Activated CD8-positive, alpha-beta memory T cell treated with anti-CD3 and anti-CD28 coated beads, Interleukin-2, amount 50 U/mL, for 48 hours (primary cell): ENCODE measurements around the gene KPNA4.
"Not testable (repeated sequence)": the region's sequence is repeated elsewhere in the genome, so short reads cannot be mapped to it uniquely, and the experiment has no call there.

Experiments used
- DNase-seq: peaks from one replicate; pipeline ENCODE4 v3.0.0-alpha.2; 2020

KPNA4 gene

GRCh38 chr3:160565442-160566403 is at the start of gene KPNA4:
Gene KPNA4 (minus strand): TSS chr3:160565571. CDS start chr3:160565282, 289 bp downstream.
- DNase-seq, result peak; percentile 96

DNA sequence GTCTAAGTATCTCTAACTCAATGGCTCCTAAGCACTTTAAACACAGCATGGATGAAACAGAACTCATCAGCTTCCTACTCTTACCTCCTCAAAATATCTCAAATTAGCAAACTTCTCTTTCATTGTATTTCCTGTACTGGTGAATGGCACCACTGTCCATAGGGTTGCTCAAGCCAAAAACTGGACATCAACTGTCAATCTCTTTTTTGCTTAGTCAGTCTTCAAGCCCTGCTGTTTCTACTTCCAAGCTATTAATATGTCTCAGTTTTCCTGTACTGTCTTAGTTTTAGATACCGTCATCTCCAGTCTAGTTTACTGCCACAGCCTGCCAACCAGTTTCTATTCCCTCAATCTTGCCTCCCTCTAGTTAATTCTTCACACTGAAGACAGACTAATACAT is 48.3 kb upstream of the KPNA4 start:
- no peak for DNase-seq

DNA sequence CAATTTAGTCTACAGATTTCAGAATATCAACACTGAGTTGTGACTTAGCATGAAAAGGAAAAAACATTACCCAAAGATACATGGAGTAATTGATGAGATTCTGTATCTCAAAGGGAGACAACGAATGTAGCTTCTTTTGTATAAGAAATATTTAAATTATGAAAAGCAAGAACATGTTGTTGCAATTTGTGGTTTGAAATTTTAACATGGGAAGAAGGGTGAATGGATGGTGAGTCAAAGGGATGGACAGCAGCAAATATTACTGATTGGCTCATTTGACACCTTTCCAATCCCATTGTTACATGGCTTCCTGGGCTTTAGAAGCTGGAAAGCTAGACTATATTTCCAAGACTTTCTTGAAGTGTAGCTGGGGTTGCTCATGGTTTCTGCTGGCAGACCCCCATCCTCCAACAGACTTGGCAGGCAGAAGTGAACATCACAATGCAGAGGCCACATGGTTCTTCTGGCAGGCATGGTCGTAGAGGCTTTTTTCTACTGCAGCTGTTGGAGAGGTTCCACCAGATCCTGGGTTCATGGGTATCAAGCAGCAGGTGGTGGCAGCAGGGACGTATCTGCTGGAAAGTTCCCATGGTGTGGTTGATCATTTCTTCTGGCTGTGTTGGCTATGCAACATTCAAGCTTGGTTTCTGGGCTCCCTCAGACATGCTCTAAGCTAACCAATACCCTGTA is 47.2 kb upstream of the KPNA4 start:
- no peak for DNase-seq

- DNase-seq, result no peak
Measured at GRCh38 chr3:160611141-160611540, 45.8 kb upstream of the KPNA4 start.

- no peak for DNase-seq
Measured at GRCh38 chr3:160608870-160609269, 43.5 kb upstream of the KPNA4 start.

GRCh38 chr3:160607826-160608225 is 42.5 kb upstream of the KPNA4 start:
- DNase-seq, result no peak

GRCh38 chr3:160605315-160605714 is 39.9 kb upstream of the KPNA4 start:
- no peak for DNase-seq

DNA sequence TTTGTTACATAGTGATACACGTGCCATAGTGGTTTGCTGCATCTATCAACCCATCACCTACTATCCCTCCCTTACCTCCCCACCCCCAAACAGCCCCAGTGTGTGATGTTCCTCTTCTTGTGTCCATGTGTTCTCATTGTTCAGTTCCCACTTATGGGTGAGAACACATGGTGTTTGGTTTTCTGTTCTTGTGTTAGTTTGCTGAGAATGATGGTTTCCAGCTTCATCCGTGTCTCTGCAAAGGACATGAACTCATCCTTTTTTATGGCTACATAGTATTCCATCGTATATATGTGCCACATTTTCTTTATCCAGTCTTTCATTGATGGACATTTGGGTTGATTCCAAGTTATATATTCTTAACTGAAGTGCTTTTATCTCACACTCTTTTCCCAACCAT is 38.5 kb upstream of the KPNA4 start:
- DNase-seq, result not testable (repeated sequence)

- DNase-seq, result no peak
Measured at GRCh38 chr3:160602259-160602658, 36.9 kb upstream of the KPNA4 start.

DNA sequence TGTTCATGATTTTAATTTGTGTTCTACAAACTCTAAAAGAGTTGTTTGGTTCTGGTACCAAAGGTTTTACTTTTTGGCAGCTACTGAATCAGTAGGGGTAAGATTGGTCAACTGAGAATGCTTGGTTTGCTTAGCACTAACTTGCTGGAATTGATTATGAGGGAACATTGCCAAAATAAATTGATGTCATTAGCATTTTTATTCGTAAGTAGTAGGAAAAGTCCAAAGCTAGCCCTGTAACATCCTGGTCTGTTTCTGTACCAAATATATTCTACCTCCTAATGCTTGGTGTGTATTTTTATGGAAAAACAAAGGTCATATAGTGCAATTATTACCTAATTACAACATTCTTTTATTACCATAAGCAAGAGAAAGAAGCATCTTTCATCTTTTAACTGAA is 35.9 kb upstream of the KPNA4 start:
- no peak for DNase-seq

- DNase-seq, result no peak
Measured at GRCh38 chr3:160598865-160599264, 33.5 kb upstream of the KPNA4 start.

- no peak for DNase-seq
Measured at GRCh38 chr3:160588023-160588422, 22.7 kb upstream of the KPNA4 start.

DNA sequence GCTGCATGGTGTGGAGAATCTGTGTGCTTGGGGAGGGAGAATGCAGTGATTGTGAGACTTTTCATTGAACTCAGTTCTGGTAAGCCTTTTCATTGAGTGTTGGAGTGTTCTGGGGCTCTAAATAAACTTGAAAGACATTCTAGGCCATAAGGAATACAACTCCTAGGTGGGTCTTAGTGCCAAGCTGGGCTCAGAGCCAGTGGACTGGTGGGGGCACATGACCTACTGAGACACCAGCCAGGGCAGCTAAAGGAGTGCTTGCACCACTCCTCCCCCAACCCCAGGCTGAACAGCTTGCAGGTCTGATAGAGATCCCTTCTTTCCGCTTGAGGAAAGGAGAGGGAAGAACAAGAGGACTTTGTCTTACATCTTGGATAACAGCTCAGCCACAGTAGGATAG is 21.7 kb upstream of the KPNA4 start:
- no peak for DNase-seq

GRCh38 chr3:160586679-160587078 is 21.3 kb upstream of the KPNA4 start:
- no peak for DNase-seq

DNA sequence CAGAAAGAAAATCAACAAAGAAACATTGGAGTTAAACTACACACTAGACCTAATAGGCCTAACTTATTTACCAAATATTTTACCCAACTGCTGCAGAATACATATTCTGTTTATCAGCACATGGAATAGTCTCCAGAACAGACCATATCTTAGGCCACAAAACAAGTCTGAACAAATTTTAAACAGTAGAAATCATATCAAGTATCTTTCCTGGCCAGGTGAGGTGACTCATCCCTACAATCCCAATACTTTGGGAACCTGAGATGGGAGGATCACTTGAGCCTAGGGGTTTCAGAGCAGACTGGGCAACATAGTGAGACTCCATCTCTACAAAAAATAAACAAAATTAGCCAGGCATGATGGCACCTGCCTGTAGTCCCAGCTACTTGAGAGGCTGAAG is 18.1 kb upstream of the KPNA4 start:
- no peak for DNase-seq

GRCh38 chr3:160580938-160581337 is 15.6 kb upstream of the KPNA4 start:
- DNase-seq, result no peak

DNA sequence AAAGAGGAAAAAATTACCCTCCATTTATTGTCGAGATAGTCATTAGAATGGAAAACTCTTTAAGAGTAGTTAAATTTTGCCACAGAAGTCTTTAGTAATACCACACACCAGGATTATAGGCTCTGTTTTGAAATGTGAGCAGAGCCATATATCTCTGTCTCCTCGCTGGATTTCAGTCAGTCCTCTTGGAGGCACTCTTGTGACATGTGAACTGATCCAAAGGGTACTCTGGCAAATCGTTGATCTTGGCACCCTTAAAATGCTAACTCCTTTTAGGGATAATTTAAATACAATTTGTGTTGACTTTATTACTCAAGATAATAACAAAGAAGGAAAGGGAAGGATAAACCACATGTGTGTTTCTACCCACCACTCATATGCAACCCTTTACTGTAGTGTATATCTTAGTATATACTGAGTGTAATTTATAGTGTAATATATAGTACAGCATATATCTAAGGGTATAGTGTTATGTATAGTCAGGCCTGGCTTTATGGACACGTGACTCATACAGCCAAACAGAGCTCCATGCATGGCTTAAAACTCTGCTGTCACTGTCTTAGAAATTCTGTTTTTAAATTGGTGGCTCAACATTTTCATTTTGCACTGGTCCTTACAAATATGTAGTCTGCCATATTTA is 12.3 kb upstream of the KPNA4 start:
- DNase-seq, result no peak

GRCh38 chr3:160577093-160577492 is 11.7 kb upstream of the KPNA4 start:
- DNase-seq, result no peak

DNA sequence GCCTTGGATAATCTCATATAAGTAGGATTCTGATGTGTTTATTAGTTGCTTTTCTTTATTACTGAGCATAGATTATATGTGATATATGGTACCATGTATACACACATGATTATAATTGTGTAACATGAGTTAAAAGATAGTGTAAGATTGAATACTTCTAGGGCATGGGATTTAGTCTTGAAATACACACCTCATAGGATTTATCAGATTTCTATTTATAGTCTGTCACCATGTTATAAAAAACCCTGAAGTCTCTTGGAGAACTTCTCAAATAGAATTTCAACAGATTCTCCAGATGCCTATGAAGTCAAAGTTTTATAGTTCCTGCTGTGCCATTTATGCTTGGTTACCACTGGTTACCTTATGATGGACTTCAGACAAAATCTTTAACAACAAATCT is 11.2 kb upstream of the KPNA4 start:
- no peak for DNase-seq

- no peak for DNase-seq
Measured at GRCh38 chr3:160575589-160575988, 10.2 kb upstream of the KPNA4 start.

- DNase-seq, result no peak
Measured at GRCh38 chr3:160574636-160575035, 9.3 kb upstream of the KPNA4 start.

DNA sequence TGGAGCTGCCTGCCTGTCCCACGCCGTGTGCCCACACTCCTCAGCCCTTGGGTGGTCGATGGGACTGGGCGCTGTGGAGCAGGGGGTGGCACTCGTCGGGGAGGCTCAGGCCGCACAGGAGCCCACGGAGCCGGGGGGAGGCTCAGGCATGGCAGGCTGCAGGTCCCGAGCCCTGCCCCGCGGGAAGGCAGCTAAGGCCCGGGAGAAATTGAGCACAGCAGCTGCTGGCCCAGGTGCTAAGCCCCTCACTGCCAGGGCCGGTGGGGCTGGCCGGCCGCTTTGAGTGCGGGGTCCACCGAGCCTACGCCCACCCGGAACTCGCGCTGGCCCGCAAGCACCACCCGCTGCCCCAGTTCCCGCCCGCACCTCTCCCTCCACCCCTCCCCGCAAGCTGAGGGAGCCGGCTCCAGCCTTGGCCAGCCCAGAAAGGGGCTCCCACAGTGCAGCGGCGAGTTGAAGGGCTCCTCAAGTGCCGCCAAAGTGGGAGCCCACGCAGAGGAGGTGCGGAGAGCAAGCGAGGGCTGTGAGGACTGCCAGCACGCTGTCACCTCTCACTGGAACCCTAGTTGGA is 8.7 kb upstream of the KPNA4 start:
- DNase-seq, result not testable (repeated sequence)
